Measurements from ENCODE around the gene JAKMIP1. TPM values are rescaled to one million over a fixed set of nuclear protein-coding genes. Genes with fewer than 3 reads are reported as not detected.

JAKMIP1 gene
- total and polyA plus RNA-seq, 2 of the 13 experiments (the other 11 are each of a cell fraction or from before 2014, with no cell fraction given): not detected

- peaks cover 4% of the 10 kb centered on the region; the same call in 1 of the 2 replicates for H4K20me1 ChIP-seq (ENCODE audit: insufficient read depth, low read length)
- no peaks in the 10 kb centered on the region for H3K9me3 ChIP-seq (ENCODE audit: low read length)
- CTCF ChIA-PET (ENCODE audit: low intra/inter-chr PET ratio, low total read pairs): no interaction called here
- in situ Hi-C loops (cut with HindIII; ENCODE audit: extremely low pct_ligation_motif_present, low pct_unique_long_range_greater_than_20kb): no loop called here
- TF ChIP-seq HOMEZ (CRISPR knock-in tag; IDR thresholded peaks at IDR 0.05; ENCODE audit: low read depth): no peak
- no peak for TF ChIP-seq ZNF672 (CRISPR knock-in tag; IDR thresholded peaks at IDR 0.05)
- no peak for TF ChIP-seq ZNF678 (CRISPR knock-in tag; IDR thresholded peaks at IDR 0.05)
- no peak for TF ChIP-seq STAT5B (CRISPR knock-in tag; IDR thresholded peaks at IDR 0.05)
- TF ChIP-seq RBM22 (optimal IDR thresholded peaks at IDR 0.05; ENCODE audit: low read length): no peak
- TF ChIP-seq ZNF605 (CRISPR knock-in tag; IDR thresholded peaks at IDR 0.05): no peak
- no peak for TF ChIP-seq PHF5A (CRISPR knock-in tag; IDR thresholded peaks at IDR 0.05; ENCODE audit: low read depth, unreplicated experiment)
- TF ChIP-seq ZNF800 (CRISPR knock-in tag; IDR thresholded peaks at IDR 0.05): no peak
- no peak for TF ChIP-seq ZNF235 (CRISPR knock-in tag; IDR thresholded peaks at IDR 0.05; ENCODE audit: borderline replicate concordance)
- TF ChIP-seq FIP1L1 (IDR thresholded peaks at IDR 0.05; ENCODE audit: borderline replicate concordance, insufficient read depth, low read depth, low read length): no peak
- TF ChIP-seq CERS6 (CRISPR knock-in tag; IDR thresholded peaks at IDR 0.05): no peak
- no peak for TF ChIP-seq ZNF580 (CRISPR knock-in tag; IDR thresholded peaks at IDR 0.05; ENCODE audit: borderline replicate concordance, low read depth)
- no peak for ATAC-seq
- no peaks in the 10 kb centered on the region for H3K4me1 ChIP-seq (ENCODE audit: insufficient read depth, low read length)
- no peaks in the 10 kb centered on the region for H3K36me3 ChIP-seq (replicated peaks in 1 of 2; ENCODE audit: control insufficient read depth in 1 of 2, insufficient read depth in 2 of 2, low read length in 2 of 2)
- no peak overlapping the region for H3K9ac ChIP-seq (ENCODE audit: insufficient read depth, low read depth, low read length)
- H3K79me2 ChIP-seq (ENCODE audit: insufficient read depth, low read length): no peaks in the 10 kb centered on the region
- intact Hi-C loops (cut with micrococcal nuclease; ENCODE audit: unreplicated experiment): no loop called here
- DNase-seq (ENCODE audit: low spot score): no peak
- BruUV-seq (replicated peaks): no TSS peak
- H3K4me3 ChIP-seq (replicated peaks in 1 of 3; ENCODE audit: insufficient read depth in 1 of 3, low read depth in 2 of 3, low read length in 3 of 3): no peak overlapping the region
- H2AFZ ChIP-seq (ENCODE audit: low read length): no peak overlapping the region
- H3K27me3 ChIP-seq (ENCODE audit: control insufficient read depth in 1 of 2, insufficient read depth in 2 of 2, low read length in 2 of 2): peaks cover 16 to 78% of the 10 kb centered on the region in 2 experiments
- no peak overlapping the region for H3K4me2 ChIP-seq (ENCODE audit: low read depth, low read length)
- H3K27ac ChIP-seq (ENCODE audit: extremely low read length, insufficient read depth, low read length): no peak overlapping the region
- POLR2A ChIA-PET: no interaction called here
- 0% methylated on average over 6 of the region's 9 CpGs for WGBS (ENCODE audit: low lambda C conversion rate)
- FAIRE-seq: no peak
Observed at GRCh38 chr4:6027392-6027791, 173.0 kb downstream of the JAKMIP1 start.
